ENCODE data around the gene KIRREL3. TPM values are rescaled to one million over a fixed set of nuclear protein-coding genes. Genes with fewer than 3 reads are reported as not detected.

Gene KIRREL3
- total and polyA plus RNA-seq, 9 of the 15 experiments (the other 6 are each of a cell fraction or from before 2014, with no cell fraction given) = 0.04 to 0.10 TPM; not detected in 7

DNA sequence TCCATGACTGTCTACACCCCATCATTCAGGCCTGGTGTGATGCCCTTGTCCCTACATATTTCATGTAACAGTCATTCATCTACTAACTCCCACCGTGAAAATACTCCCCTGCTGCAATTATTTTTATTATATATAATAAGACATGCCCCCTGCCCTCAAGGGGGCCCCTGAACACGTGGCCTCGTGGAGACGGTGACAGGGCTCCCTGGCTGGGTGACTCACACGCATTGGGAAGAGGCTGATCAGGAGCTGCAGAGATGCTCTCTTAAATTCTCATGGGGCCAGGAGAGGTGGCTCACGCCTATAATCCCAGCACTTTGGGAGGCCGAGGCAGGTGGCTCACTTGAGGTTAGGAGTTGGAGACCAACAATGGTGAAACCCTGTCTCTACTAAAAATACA lies 556.5 kb downstream of the KIRREL3 start:
- no TSS peak for BruUV-seq (replicated peaks)
- Histone ChIP-seq H3K4me3 (no peak overlapping the region), H3K36me3 (ENCODE audit: control insufficient read depth, insufficient read depth, low read length) (no peaks in the 10 kb centered on the region), H3K79me2 (ENCODE audit: control insufficient read depth, insufficient read depth, low read length) (no peaks in the 10 kb centered on the region), H3K9me3 (replicated peaks; ENCODE audit: control insufficient read depth, insufficient read depth, low read depth, low read length) (no peaks in the 10 kb centered on the region), H3K9ac (ENCODE audit: insufficient read depth in 1 of 2, low read depth in 2 of 2, low read length in 2 of 2) (no peak overlapping the region), H3K9me1 (ENCODE audit: control insufficient read depth, insufficient read depth, low read length) (no peaks in the 10 kb centered on the region), H4K20me1 (replicated peaks; ENCODE audit: control insufficient read depth, insufficient read depth, low read length) (peaks cover 12% of the 10 kb centered on the region; the same call in 1 of the 2 replicates), H3K4me1 (replicated peaks in 1 of 2; ENCODE audit: control insufficient read depth in 2 of 2, insufficient read depth in 2 of 2, low read length in 2 of 2) (peaks cover 0 to 4% of the 10 kb centered on the region in 2 experiments; a peak in 4 of 5 replicates), H2AFZ (ENCODE audit: low read depth, low read length) (no peak overlapping the region), H3K27me3 (ENCODE audit: control insufficient read depth in 2 of 2, insufficient read depth in 2 of 2, low read length in 2 of 2) (peaks cover 6 to 52% of the 10 kb centered on the region in 2 experiments; a peak in 3 of 5 replicates), H3K27ac (ENCODE audit: extremely low read depth, low read depth, low read length) (no peak overlapping the region), H3K4me2 (ENCODE audit: insufficient read depth, low read length) (no peak overlapping the region)
- ATAC-seq (no peak), FAIRE-seq (no peak), DNase-seq (ENCODE audit: extremely low read depth in 1 of 4, low spot score in 3 of 4) (no peak)
- ChIA-PET POLR2A (interaction anchor here (1.8 kb wide), 1 partner anchor 36 kb away, joined by 8 read pairs; no protein-coding TSS in a partner anchor), CTCF (ENCODE audit: low intra/inter-chr PET ratio) (no interaction called here)
- WGBS (ENCODE audit: insufficient coverage, low coverage, missing lambda C conversion rate) = 2% methylated on average over 7 of the region's 7 CpGs
- TF ChIP-seq NCOA4 (IDR thresholded peaks at IDR 0.05; ENCODE audit: partially characterized antibody) = no peak
- TF ChIP-seq, protein P1, sequence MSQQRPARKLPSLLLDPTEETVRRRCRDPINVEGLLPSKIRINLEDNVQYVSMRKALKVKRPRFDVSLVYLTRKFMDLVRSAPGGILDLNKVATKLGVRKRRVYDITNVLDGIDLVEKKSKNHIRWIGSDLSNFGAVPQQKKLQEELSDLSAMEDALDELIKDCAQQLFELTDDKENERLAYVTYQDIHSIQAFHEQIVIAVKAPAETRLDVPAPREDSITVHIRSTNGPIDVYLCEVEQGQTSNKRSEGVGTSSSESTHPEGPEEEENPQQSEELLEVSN (IDR thresholded peaks at IDR 0.05; ENCODE audit: borderline replicate concordance in 1 of 2, extremely low read depth in 1 of 2, insufficient read depth in 1 of 2, insufficient read length in 1 of 2, low read depth in 1 of 2, low read length in 1 of 2, poor library complexity in 1 of 2, severe bottlenecking in 1 of 2) = peak in 1 of 2 experiments; percentile 15
- in situ Hi-C loops (cut with MboI) = no loop called here
- intact Hi-C loops (cut with micrococcal nuclease) = loop anchor here (5.0 to 10.0 kb wide), 4 partner anchors 161 to 1713 kb away; no protein-coding TSS in a partner anchor

DNA sequence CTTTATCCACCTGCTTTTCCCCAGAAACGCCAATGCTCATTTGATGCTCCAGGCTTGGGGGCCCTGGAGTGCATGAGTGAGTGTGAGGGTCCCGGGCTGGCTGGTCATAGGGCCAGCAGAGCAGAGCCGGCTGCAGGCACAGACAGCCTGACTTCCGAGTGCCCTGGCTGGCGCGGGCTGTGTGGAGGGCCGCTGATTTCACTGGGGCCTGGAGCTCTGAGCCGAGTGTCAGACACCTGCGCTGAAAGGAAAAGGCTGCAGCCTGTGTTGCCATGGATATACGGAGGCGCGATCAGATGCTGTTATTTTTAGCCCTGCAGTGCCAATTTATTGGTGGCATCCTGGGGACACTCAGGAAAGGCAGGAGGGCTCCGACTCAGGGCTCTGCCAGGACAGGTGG lies 557.5 kb downstream of the KIRREL3 start:
- Histone ChIP-seq H3K4me3 (no peak overlapping the region), H3K27ac (ENCODE audit: extremely low read depth, low read depth, low read length) (no peak overlapping the region), H3K9me3 (replicated peaks; ENCODE audit: control insufficient read depth, insufficient read depth, low read depth, low read length) (no peaks in the 10 kb centered on the region), H3K4me2 (ENCODE audit: insufficient read depth, low read length) (no peak overlapping the region), H3K4me1 (replicated peaks in 1 of 2; ENCODE audit: control insufficient read depth in 2 of 2, insufficient read depth in 2 of 2, low read length in 2 of 2) (peaks cover 0 to 4% of the 10 kb centered on the region in 2 experiments; a peak in 4 of 5 replicates), H3K27me3 (ENCODE audit: control insufficient read depth in 2 of 2, insufficient read depth in 2 of 2, low read length in 2 of 2) (peaks cover 6 to 53% of the 10 kb centered on the region in 2 experiments; a peak in 3 of 5 replicates), H4K20me1 (replicated peaks; ENCODE audit: control insufficient read depth, insufficient read depth, low read length) (peaks cover 12% of the 10 kb centered on the region; the same call in 1 of the 2 replicates), H3K36me3 (ENCODE audit: control insufficient read depth, insufficient read depth, low read length) (no peaks in the 10 kb centered on the region), H3K9me1 (ENCODE audit: control insufficient read depth, insufficient read depth, low read length) (no peaks in the 10 kb centered on the region), H2AFZ (ENCODE audit: low read depth, low read length) (no peak overlapping the region), H3K9ac (ENCODE audit: insufficient read depth in 1 of 2, low read depth in 2 of 2, low read length in 2 of 2) (no peak overlapping the region), H3K79me2 (ENCODE audit: control insufficient read depth, insufficient read depth, low read length) (no peaks in the 10 kb centered on the region)
- no peak for TF ChIP-seq TAF1 (IDR thresholded peaks at IDR 0.05; ENCODE audit: control insufficient read depth, extremely low read depth, insufficient read depth, low read length, severe bottlenecking)
- TF ChIP-seq ZNF445 (CRISPR knock-in tag; IDR thresholded peaks at IDR 0.05; ENCODE audit: low read depth) = no peak
- TF ChIP-seq, protein P2, sequence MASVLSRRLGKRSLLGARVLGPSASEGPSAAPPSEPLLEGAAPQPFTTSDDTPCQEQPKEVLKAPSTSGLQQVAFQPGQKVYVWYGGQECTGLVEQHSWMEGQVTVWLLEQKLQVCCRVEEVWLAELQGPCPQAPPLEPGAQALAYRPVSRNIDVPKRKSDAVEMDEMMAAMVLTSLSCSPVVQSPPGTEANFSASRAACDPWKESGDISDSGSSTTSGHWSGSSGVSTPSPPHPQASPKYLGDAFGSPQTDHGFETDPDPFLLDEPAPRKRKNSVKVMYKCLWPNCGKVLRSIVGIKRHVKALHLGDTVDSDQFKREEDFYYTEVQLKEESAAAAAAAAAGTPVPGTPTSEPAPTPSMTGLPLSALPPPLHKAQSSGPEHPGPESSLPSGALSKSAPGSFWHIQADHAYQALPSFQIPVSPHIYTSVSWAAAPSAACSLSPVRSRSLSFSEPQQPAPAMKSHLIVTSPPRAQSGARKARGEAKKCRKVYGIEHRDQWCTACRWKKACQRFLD (CRISPR knock-in tag; IDR thresholded peaks at IDR 0.05) = no peak
- no peak for TF ChIP-seq RBFOX2 (IDR thresholded peaks at IDR 0.05; ENCODE audit: low read depth, low read length)
- TF ChIP-seq, protein P3, sequence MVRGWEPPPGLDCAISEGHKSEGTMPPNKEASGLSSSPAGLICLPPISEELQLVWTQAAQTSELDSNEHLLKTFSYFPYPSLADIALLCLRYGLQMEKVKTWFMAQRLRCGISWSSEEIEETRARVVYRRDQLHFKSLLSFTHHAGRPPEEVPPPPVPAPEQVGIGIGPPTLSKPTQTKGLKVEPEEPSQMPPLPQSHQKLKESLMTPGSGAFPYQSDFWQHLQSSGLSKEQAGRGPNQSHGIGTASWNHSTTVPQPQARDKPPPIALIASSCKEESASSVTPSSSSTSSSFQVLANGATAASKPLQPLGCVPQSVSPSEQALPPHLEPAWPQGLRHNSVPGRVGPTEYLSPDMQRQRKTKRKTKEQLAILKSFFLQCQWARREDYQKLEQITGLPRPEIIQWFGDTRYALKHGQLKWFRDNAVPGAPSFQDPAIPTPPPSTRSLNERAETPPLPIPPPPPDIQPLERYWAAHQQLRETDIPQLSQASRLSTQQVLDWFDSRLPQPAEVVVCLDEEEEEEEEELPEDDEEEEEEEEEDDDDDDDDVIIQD (CRISPR knock-in tag; IDR thresholded peaks at IDR 0.05) = no peak
- no peak for TF ChIP-seq SNIP1 (IDR thresholded peaks at IDR 0.05; ENCODE audit: low read depth)
- TF ChIP-seq MECOM (CRISPR knock-in tag; IDR thresholded peaks at IDR 0.05) = no peak
- TF ChIP-seq ZNF232 (CRISPR knock-in tag; IDR thresholded peaks at IDR 0.05) = no peak
- in situ Hi-C loops (cut with MboI) (no loop called here), intact Hi-C loops (cut with micrococcal nuclease) (loop anchor here (5.0 to 10.0 kb wide), 4 partner anchors 162 to 1714 kb away; no protein-coding TSS in a partner anchor)
- WGBS (ENCODE audit: insufficient coverage, low coverage, missing lambda C conversion rate) = 2% methylated on average over 13 of the region's 13 CpGs
- ATAC-seq = no peak
- no peak for DNase-seq (ENCODE audit: extremely low read depth in 1 of 4, low spot score in 3 of 4)
- no peak for FAIRE-seq
- ChIA-PET POLR2A (interaction anchor here (0.6 to 1.8 kb wide), 3 partner anchors 11 to 37 kb away, joined by 3 to 8 read pairs (median 3); no protein-coding TSS in a partner anchor), CTCF (ENCODE audit: low intra/inter-chr PET ratio) (no interaction called here)
- BruUV-seq (replicated peaks) = no TSS peak

All from K562 (cell line).